NCI-H524 (cell line): Measurements from ENCODE around the gene OTUD3.
A peak's percentile ranks its signal among the peaks of the same experiment; 100 is the strongest.
"Not testable (repeated sequence)": the region's sequence is repeated elsewhere in the genome, so short reads cannot be mapped to it uniquely, and the experiment has no call there.

Experiments
- DNase-seq, 2 experiments: peaks; one replicate each; lab custom pipeline; 2025; lab: John Stamatoyannopoulos, UW

The OTUD3 gene

DNA sequence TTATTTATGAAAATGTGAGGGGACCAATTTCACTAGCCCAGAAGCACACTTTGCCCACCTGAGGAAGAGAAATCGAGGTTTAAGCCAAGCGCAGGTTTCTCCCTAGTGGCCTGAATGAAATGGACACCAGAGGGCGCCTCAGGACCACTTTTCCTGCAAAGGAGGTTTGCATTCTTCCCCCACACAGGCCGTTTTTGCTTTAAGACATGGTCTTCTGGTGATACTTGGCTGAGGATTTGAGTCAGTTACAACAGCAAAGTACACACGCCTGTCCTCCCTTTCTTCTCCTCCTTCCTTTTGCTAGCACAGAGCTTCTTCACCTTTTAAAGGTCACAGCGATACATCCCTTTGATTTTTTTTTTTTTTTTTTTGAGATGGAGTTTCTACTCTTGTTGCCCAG lies 35.9 kb downstream of the OTUD3 start:
- DNase-seq: peak; percentile 7 to 76

DNA sequence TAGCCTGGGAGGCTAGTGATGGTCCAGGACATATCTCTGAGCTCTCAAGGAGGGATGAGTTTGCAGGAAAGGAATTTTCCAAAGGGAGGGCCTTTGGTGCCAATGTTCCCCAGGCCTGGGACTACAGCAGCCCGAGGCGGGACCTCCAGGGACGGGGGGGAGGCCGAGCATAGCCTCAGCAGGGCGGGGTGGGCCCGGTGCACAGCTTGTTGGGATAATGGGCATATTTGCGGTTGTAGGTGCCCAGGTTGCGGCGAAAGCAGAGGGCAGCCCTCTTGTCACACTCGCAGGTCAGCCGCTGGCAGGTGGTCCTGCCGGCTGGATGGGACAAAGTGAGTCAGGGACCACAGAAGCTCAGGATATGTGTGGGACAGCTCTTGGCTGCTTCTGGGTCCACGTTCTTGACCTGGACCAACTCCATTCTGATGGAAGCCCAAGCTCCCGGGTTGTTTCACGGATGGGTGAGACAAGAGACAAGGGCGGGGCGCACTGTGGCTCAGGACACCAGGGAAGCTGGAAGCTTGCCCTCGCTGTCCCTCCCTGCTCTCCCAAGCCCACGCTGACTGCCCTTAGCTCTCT lies 38.0 kb downstream of the OTUD3 start:
- DNase-seq: no peak

DNA sequence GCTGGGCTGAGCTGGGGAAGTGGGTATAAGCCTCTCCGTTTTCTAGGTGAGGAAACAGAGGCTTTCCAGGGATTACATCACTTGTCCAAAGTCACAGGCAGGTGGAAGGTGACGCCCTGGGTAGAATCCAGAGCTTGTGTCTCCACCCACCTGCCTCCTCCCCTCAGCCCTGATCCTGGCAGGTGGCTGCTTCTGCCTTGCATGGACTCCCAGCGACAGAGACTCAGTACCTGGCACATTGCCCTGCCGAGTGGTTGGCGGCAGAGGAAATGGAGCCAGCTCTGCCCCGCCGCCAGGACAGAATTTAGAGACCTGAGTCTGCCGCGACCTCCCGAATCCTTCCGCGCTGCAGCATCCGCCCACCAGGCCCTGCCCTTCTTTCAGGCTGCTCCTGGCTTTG lies 39.1 kb downstream of the OTUD3 start:
- DNase-seq: no peak

DNA sequence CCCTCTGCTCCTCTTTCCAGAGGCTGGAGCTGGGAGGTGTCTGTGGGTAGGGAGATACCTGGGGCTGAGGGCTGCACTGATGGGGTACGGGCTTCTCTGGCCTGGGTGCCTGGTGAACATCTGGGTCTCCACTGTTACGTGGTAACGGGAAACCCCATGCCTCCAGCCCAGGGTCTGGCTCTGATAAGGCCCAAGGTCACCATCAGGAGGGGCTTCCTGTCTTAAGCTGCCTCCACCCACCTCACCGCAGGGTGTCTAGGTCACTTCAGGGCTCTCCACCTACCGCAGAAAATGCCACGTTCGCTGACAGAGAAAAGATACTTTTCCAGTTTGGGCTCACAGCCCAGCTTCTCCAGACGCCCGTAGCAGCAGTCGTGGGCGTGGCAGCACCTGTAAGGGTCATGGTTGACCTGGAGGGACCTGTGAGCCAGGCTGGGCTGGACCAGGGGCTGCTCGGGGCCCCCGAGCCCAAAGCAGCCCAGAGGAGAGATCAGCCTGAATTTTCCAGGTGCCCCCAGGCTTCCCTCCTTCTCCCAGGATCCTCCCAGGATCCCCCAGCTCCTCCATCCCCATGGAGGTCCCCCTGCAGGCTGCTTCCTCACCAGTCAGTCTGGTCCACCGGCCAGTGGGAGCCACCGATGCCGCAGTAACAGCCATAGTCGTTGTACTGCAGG lies 40.0 kb downstream of the OTUD3 start:
- no peak for DNase-seq

DNA sequence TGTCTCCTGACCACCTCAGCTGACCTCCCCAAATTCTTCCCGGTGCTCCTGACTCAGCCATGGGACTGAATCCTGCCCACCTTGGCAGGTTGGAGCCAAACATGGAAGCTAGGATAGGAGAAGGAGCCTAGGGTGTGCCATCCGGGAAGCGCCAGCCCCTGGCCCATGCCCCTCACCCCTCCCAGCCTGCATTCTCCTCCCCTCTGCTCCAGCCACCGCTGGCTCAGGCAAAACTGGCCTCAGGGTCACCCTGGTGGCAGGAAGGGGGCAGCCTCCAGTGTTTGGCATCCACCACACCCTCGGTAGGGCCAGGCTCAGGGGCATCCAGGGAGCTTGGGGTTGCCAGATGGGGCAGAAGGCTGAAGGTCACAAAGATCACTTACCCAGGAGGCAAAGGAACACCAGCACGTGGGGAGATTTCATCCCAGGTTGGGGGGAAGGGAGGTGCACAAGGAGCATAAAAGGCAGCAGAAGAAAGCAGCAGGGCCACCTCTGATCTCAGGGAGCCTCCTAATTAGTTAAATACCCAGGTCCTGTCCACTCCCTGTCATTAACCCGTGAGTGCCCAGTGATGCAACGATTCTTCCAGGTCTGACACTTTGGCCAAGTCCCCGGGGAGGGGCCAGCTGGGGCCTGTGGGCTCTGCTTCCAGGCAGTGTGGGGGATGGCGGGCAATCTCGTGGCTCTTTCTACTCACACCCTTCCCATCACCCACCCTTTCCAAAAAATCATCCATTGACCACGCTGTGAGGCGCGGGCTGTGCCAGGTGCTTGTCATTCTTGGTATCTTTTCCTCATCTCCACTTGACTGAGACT lies 41.1 kb downstream of the OTUD3 start, which contains the start of gene PLA2G2E:
TSS of gene PLA2G2E (minus strand) at position 481 of the 816 bp plus-strand sequence. CDS start at position 423, 58 bp downstream.
- DNase-seq: no peak

DNA sequence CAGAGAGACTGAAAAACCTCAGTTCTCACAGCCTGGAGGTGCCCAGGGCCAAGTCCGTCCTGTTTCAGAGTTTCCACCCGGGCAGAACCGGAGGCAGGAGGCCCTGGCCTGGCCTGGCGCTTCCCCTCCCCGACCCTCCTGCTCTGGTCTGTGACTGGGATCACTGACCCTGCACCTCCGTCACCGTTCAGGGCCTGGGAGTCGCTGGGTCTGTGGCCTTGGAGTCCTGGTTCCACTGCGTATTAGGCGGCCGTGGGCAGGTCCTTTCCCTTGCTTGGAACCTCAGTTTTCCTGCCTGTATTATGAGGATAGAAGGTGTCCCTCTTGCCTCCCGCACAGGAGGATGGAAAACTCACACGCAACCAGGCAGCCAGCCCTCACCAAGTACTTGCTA lies 41.8 kb downstream of the OTUD3 start:
- DNase-seq: no peak

DNA sequence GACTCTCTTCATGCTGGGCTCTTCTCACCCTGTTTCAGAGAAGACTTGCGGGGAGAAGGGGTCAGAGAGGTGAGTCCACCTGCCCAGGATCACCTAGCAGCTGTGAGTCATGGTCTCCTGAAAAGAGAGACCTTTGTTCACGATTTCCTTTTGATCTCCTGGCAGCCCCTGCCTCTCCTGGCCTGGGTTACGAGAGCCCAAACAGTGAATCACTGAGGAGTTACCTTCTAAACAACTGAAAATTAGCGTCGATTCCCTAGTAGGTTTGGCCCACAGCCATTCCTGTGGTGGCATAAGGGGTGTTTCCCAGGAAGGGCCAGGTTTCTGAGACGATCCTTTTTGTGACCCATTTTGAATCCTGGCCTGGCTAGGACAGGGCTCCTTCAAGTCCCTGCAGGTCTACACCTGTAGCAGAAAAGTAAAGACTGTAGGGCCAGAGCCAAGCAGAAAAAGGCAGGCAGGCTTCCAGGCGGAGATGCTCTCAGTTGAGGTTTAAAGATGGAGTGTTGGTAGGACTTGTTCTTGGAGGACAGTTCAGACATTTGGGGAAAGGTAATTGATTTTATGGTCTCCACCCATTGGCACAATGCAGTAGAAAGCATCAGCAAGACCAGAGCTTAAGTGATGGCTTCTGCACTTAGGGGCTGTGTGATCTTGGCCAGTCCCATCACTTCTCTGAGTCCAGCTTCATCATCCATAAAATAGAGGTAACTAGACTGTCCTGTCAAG lies 43.3 kb downstream of the OTUD3 start:
- DNase-seq: no peak

DNA sequence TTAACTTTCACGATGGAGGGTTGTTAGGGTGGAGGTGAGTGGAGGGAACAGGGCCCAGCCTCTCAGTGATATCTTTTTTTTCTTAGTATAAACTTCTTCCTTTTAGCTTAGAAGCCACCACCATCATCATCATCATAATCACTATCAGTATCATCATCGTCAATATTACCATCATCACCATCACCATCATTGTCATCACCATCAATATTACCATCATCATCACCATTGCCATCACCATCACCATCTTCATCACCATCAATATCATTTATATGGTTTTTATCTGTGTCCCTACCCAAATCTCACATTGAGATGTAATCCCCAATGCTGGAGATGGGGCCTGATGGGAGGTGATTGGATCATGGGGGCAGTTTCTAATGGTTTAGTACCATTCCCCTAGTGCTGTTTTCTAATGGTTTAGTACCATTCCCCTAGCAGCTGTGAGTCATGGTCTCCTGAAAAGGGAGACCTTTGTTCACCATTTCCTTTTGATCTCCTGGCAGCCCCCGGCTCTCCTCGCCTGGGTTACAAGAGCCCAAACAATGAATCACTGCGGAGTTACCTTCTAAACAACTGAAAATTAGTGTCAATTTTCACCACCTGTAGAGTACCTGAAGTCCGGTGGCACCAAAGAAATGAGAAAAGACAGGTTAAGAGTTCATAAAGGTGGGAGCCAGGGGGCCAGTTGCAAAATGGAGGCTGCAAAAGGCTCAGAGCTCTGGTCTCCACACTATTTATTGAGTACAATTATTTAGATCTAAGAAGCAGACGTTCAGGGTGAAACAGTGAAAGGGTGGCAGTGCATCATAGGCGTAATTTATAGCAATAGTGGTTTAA lies 44.3 kb downstream of the OTUD3 start:
- DNase-seq: no peak

DNA sequence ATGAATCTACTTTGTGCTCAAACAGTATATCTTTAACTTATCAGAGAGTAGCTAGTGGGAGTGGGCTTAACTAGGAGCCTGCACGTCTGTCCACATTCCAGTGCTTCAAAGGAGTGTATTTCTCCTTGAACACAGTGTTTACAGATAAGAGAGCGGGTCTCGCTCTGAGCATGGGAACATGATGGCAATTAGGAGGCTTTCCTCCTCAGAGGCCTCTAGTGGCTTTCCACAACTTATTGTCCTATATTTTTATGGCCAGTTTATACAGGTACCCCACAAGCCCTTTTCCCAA lies 44.9 kb downstream of the OTUD3 start:
- DNase-seq: not testable (repeated sequence)

DNA sequence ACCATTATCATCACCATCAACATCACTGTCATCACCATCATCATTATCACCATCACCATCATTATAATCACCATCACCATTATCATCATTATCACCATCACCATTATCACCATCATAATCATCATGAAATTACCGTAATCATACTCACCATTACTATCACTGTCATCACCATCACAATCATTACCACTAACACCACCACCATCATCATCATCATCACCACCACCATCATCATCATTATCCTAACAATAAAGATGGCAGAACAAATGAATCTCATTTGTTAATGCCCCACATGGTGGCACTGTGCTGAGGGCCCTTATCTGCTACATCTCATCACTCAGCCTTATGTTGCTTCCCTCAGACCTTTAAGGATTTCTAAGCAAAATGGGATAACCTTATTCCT lies 50.7 kb downstream of the OTUD3 start:
- DNase-seq: no peak

DNA sequence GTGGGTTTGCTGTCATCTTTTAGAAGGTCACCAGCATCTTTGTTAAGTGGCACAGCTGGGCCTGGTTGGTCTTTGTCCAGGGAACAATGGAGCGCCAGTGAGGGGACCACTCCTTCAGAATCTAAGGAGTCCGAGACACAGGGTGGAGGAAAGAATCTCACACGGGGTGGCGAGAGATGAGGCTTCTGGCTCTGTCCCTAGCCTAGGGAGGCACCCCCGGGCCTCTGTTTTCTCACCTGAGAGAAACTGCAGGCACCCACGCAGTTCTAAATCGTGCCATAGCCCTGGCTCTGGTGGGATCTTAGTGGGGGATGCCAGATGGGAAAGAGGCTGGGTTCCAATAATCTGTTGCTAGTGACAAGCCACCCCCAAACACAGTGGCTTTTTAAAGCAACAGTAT lies 52.1 kb downstream of the OTUD3 start:
- DNase-seq: no peak

DNA sequence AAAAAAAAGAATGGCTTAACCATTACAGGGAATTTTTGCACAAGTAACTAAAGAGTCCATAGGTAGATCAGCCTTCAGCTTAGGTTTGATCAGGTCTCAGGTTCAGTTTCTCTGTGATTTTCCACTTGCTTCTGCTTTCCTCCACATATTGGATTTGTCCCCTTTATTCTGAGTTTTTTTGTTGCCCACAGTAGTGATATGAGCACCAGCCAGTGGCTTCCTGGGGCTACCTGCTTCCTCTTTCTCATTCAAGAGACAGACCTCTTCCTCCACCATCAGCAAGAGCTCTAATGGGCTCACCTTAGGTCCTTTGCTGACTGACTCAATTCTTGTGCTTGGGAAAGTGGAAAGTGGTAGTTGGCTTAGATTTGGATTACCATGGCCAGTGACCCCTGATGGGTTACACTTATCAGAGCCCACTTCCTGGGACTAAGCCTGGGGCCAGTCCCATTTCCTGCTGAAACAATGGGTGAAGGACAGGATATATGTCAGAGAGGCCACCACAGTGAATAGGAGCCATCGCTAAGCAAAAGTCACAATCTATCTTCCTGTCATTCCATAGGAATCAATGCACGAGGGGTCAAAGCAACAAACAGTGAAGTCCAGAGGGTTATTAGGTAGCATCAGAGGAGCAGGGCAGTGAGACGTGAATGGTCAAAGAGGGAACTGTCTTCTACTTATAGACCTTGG lies 54.0 kb downstream of the OTUD3 start:
- DNase-seq: no peak

DNA sequence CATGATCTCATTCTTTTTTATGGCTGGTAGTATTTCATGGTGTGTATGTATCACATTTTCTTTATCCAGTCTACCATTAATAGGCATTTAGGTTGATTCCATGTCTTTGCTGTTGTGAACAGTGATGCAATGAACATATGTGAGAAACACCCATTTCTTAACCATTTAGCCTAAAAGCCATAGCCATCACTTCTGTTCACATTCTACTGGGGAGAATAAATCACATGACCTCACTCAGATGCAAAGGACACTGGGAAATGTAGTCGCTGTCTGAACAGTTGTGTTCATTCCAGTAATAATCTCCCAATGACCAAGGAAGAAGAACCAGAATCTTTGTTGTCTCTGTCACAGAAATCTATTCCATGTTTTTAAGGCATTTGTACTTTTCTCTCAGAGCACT lies 56.3 kb downstream of the OTUD3 start:
- no peak for DNase-seq

DNA sequence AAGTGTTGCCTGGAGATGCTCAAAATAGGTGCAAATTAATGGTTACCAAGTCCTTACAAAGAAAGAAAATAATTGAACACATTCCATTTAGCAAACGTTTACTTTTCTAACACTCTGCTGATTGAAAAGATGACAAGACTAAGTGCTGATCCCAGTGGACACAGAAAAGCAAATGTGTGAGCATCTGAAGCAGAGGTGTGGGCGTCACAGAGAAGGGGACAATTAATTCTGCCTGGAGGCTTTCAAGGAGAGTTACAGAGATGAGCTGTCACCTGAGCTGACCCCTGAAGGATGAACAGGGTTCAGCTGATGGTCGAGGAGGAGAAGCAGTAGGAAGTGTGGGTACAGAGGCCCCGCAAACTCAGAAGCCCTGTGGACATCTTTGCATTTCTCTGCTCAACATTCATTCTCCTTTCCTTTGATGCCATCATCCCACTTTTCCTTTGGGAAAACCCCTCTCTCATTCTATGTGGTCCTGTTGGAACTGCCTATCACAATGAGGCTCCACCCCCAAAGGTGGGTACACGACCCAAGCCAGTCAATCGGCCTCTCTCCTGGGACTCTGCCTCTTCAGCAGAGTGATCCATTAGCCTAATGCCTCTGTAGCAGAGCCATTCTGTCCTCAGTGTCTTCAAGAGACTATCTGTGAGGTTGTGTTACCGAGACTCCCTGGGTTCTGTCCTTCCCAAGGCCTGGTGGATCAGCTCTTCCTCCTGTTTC lies 58.5 kb downstream of the OTUD3 start:
- no peak for DNase-seq

DNA sequence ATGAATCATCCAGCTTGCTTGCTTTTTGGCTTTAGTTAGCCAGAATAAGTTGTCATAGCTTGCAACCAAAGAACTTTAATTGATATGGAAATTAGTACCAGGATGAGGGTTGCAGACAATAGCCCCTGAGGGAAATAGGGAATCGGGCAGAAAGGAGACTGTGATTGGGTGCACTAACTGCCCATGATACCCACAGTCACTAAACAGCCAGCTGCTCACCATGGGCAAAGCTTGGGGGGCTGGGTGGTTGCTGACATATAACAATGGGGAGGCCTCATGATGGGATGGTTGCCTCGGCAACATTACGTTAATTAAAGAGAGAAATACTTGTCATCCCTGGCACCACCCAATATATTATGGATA lies 59.0 kb downstream of the OTUD3 start:
- no peak for DNase-seq

DNA sequence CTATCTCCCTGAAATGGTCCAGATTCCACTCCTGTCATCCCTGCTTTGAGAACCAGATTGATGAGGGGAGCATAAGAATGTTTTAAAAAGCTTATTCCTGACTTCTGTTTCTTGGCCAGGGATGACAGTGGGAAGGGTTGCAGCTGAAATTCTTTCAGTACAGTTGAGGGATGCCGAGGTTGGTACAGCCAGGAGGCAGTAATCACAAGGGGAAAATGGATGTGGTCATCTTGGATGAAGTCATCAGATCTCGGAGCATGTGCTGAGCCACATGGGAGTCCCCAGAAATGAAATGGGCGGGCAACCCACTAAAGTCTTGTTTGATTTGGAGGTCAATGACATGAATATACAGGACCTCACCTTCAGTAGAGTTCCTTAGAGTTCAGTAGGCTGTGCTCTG lies 59.9 kb downstream of the OTUD3 start:
- DNase-seq: no peak

DNA sequence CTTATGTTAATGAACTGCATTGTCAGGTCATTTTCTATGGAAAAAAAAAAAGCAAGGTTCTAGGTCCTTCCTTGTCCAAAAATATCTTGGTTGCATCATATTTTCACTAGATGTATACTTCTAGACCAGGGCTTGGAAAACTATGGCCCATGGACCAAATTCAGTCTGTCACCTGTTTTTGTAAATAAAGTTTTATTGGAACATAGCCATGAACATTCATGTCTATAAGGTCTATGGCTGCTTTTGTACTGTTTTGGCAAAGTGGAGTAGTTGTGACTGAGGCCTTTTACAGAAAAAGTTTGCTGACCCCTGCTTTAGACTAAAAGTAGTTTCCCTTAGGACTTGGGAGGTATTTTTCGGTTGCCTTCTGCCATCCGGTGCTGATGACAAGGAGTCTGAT lies 60.5 kb downstream of the OTUD3 start:
- no peak for DNase-seq

DNA sequence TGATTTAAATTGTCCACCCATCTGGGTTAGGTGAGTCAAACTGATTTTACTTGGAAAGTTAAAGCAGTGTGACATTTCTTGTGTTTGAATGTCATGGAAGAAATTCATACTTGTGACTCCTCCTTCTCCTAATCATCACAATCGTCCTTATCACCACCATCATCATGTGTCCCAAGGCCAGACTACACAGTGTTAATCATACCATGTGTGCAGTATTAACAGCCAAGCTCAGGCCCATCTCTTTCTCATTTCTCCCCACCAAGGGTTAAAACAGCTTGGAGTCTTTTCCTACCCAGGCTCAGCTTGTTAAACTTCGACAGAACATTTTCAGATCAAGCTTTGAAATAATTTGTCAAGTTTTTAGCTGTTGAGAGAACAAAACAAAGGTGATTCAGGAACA lies 63.7 kb downstream of the OTUD3 start:
- no peak for DNase-seq

DNA sequence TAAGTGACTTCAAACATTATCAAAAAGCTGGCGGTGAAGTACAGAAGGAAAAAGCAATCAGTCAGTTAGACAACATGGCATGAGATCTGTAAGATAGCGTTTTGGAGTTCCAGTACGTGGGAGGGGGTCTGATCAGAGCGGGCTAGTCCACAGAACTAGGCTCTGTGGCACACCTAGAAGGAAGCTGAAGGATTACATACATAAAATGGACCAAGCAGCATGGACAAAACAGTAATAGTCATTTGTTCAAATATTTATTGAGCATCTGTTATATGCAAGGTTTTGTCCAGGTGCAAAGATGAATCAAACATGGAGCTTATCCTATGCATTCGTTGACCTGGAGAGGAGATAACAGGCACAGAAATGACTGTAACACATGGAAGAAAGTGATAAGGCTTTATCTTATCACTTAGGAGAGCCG lies 64.1 kb downstream of the OTUD3 start:
- DNase-seq: no peak

DNA sequence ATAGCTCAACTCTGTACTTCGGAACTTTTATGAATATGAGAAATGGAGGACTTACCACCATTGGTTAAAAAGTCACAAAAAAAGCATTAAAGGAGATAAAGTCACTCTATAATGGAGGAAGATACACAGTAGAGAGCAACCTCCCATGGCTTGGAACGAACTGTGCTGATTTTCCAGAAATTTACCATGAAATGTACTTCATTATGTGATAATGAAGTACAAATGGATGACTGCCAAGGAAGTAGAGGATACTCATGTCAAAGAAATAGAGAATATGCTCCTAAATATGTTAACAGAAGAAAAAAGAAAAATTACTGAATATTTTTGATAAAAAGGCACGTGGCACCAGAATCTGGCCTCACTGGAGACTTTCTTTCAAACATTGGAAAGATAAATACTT lies 64.8 kb downstream of the OTUD3 start:
- DNase-seq: no peak

DNA sequence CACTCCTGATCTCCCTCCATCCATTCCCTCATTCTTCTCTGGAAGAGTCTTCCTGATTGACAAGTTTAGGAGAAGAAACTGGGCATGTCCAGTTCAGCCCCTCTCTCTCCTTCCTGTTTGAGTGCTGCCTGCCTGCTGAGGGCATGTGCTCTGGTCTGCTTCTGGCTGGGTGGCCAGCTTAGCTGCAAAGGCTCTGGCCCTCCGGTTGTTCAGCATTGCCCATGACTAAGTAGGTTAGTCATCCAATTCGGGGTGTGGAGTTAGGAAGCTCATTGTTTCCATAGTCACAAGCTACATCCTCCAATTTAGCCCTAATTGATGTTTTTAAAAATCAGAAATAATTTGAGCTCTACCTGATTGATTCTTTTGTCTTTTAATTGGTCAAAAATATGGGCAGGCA lies 66.8 kb downstream of the OTUD3 start:
- no peak for DNase-seq
